CD14-positive monocyte (primary cell): Measurements from ENCODE around the gene PLA2G3. TPM values are rescaled to one million over a fixed set of nuclear protein-coding genes. Genes with fewer than 3 reads are reported as not detected.

Source experiments
- DNase-seq, 3 donors: peaks; one replicate each; pipeline ENCODE4 v3.0.0-alpha.2; 2011 to 2022
- H2AFZ ChIP-seq: 2 replicates; pipeline ENCODE4 v1.6.0; 2012; ENCODE audit warnings: mild to moderate bottlenecking, low read depth, low read length, inconsistent platforms; ENCODE audit not compliant: insufficient read depth, poor library complexity, severe bottlenecking
- H3K27ac ChIP-seq, 2 donors: 1 replicate in 1 of 2; 2 replicates in 1 of 2; pipeline ENCODE4 v1.5.1; 2012 to 2013; ENCODE audit warnings: low read length in 2 of 2, control low read depth in 1 of 2, inconsistent platforms in 1 of 2, low read depth in 1 of 2, mild to moderate bottlenecking in 1 of 2
- H3K27me3 ChIP-seq, 2 donors: one replicate each; pipeline versions ENCODE4 v1.6.0 to v1.6.1; 2011 to 2013; ENCODE audit warnings: low read length in 2 of 2; ENCODE audit not compliant: control insufficient read depth in 2 of 2, insufficient read depth in 2 of 2
- H3K36me3 ChIP-seq, 2 donors: replicated peaks in 1 of 2; 1 replicate in 1 of 2; 2 replicates in 1 of 2; pipeline versions ENCODE4 v1.5.1 to v1.6.1; 2012 to 2013; ENCODE audit warnings: low read length in 2 of 2, control low read depth in 1 of 2, inconsistent platforms in 1 of 2, mild to moderate bottlenecking in 1 of 2; ENCODE audit not compliant: insufficient read depth in 2 of 2, control insufficient read depth in 1 of 2
- H3K4me1 ChIP-seq, 2 donors: 1 replicate in 1 of 2; 2 replicates in 1 of 2; pipeline versions ENCODE4 v1.5.1 to v1.6.1; 2012 to 2013; ENCODE audit warnings: low read length in 2 of 2, control low read depth in 1 of 2, inconsistent platforms in 1 of 2, mild to moderate bottlenecking in 1 of 2, moderate library complexity in 1 of 2; ENCODE audit not compliant: insufficient read depth in 2 of 2, control insufficient read depth in 1 of 2
- H3K4me2 ChIP-seq: replicated peaks from 2 replicates; pipeline ENCODE3; 2012; ENCODE audit warnings: low read length, moderate library complexity, mild to moderate bottlenecking; ENCODE audit not compliant: poor library complexity, severe bottlenecking; ENCODE audit errors: extremely low read depth
- H3K4me3 ChIP-seq, 3 experiments: fragments of 200-600 bp in 1 of 3; sonication (generic) in 1 of 3; replicated peaks in 1 of 3; 1 replicate in 2 of 3; 2 replicates in 1 of 3; pipeline ENCODE4 v1.5.1; 2011 to 2013; ENCODE audit warnings: low read length in 3 of 3, mild to moderate bottlenecking in 3 of 3, control low read depth in 2 of 3, low read depth in 2 of 3, inconsistent platforms in 1 of 3, moderate library complexity in 1 of 3
- H3K79me2 ChIP-seq: 2 replicates; pipeline ENCODE4 v1.6.0; 2012; ENCODE audit warnings: mild to moderate bottlenecking, control low read depth, inconsistent platforms, low read length, moderate library complexity; ENCODE audit not compliant: insufficient read depth
- H3K9ac ChIP-seq: 2 replicates; pipeline ENCODE4 v1.6.0; 2017; ENCODE audit warnings: low read length, mild to moderate bottlenecking; ENCODE audit not compliant: insufficient read depth, poor library complexity, severe bottlenecking
- H3K9me3 ChIP-seq, 2 donors: replicated peaks in 1 of 2; 1 replicate in 1 of 2; 2 replicates in 1 of 2; pipeline versions ENCODE4 v1.5.1 to v1.6.1; 2012 to 2013; ENCODE audit warnings: low read length in 2 of 2, control low read depth in 1 of 2; ENCODE audit not compliant: control insufficient read depth in 1 of 2, insufficient read depth in 1 of 2
- H4K20me1 ChIP-seq: 2 replicates; pipeline ENCODE4 v1.6.0; 2012; ENCODE audit warnings: mild to moderate bottlenecking, low read length, control low read depth, moderate library complexity; ENCODE audit not compliant: insufficient read depth
- H3K27ac Mint-ChIP-seq, 7 donors: one replicate each; pipeline ENCODE4 v1.8.0; 2020; ENCODE audit warnings: mild to moderate bottlenecking in 7 of 7, mixed read lengths in 7 of 7, moderate library complexity in 6 of 7, inconsistent platforms in 2 of 7
- H3K27me3 Mint-ChIP-seq, 3 donors: one replicate each; pipeline ENCODE4 v1.8.0; 2021 to 2022; ENCODE audit warnings: low read depth in 3 of 3, mild to moderate bottlenecking in 3 of 3, mixed read lengths in 3 of 3, moderate library complexity in 3 of 3, inconsistent platforms in 1 of 3
- H3K36me3 Mint-ChIP-seq, 2 donors: one replicate each; pipeline ENCODE4 v1.8.0; 2020; ENCODE audit warnings: mixed read lengths in 2 of 2, inconsistent platforms in 1 of 2, mild to moderate bottlenecking in 1 of 2
- H3K4me1 Mint-ChIP-seq: one replicate; pipeline ENCODE4 v1.8.0; 2020; ENCODE audit warnings: mild to moderate bottlenecking, mixed read lengths
- H3K4me3 Mint-ChIP-seq, 2 donors: one replicate each; pipeline ENCODE4 v1.8.0; 2020; ENCODE audit warnings: mild to moderate bottlenecking in 2 of 2, mixed read lengths in 2 of 2, moderate library complexity in 1 of 2
- H3K9me3 Mint-ChIP-seq, 7 donors: one replicate each; pipeline ENCODE4 v1.8.0; 2020 to 2022; ENCODE audit warnings: mixed read lengths in 7 of 7, mild to moderate bottlenecking in 6 of 7, moderate library complexity in 6 of 7, inconsistent platforms in 2 of 7
- WGBS: methylation state at CpG from one replicate; pipeline ENCODE4 v1.1.5; 2013; ENCODE audit warnings: missing lambda C conversion rate; ENCODE audit not compliant: insufficient coverage; 5-methylcytosine and 5-hydroxymethylcytosine counted together
- intact Hi-C, 2 donors: fragments of 100-400 bp; cut with micrococcal nuclease; formaldehyde crosslinking; loops; one replicate each; pipeline versions ENCODE4 v1.15.0 to v1.15.1; 2023
- polyA plus RNA-seq, 3 donors: library from polyadenylated mRNA; depleted of rRNA in 1 of 3; unstranded in 2 of 3; stranded (reverse) in 1 of 3; fragments of 300-500 nt in 2 of 3; fragments of >200 nt in 1 of 3; fragmentation: Illumina TruSeq in 2 of 3; gene quantifications; 1 replicate in 2 of 3; 2 replicates in 1 of 3; pipeline ENCODE4 v1.2.3, GENCODE V29; 2012 to 2021
- TF ChIP-seq, protein P1 (sequence below): fragments of 200-600 bp; IDR thresholded peaks from one replicate; pipeline ENCODE4 v1.8.0; 2022; ENCODE audit warnings: antibody characterized with exemption, mild to moderate bottlenecking

The PLA2G3 gene
- polyA plus RNA-seq, 3 donors: not detected

DNA sequence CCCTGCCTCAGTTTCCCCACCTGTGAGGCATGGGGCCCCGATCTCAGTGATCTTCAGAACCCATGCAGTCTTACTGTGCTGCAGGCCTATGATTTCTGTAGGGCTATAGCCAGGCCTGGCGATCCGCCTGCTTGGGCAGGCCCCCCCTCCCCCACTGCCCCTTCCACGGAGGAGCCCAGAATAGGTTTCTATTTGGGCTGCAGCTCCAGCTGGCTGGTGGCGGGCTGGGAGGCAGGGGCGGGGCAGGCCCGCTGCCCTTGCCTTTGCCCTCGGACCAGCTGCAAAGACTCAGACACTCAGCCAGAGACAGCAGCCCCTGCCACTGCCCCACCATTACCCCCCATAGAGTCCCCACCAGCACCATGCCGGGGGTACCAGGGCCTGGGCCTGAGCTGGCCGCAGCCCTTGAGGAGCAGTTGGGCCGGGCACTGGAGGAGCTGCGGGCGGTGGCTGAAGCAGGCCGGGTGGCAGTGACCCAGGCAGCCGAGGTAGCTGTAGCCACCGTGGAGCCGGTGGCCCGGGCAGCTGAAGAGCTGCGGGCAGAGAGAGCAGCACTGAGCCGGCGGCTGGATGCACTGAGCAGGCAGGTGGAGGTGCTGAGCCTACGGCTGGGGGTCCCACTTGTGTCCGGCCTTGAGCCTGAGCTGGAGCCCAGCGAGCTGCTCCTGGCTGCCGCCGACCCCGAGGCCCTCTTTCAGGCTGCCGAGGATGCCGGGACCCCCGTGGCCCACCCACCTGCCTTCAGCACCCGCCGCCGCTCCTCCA is 47.0 kb downstream of the PLA2G3 start:
- H3K9me3 Mint-ChIP-seq: no peaks in the 10 kb centered on the region
- H3K36me3 ChIP-seq: peaks cover 31 to 53% of the 10 kb centered on the region in 2 donors
- H2AFZ ChIP-seq: no peak overlapping the region
- H3K27ac Mint-ChIP-seq: no peak overlapping the region
- H3K27me3 Mint-ChIP-seq: peaks cover 0 to 1% (median 0%) of the 10 kb centered on the region in 3 donors
- H3K4me1 ChIP-seq: no peaks in the 10 kb centered on the region
- 92% methylated on average over 27 of the region's 33 CpGs for WGBS
- no peak overlapping the region for H3K9ac ChIP-seq
- intact Hi-C loops: no loop called here
- TF ChIP-seq, protein P1, sequence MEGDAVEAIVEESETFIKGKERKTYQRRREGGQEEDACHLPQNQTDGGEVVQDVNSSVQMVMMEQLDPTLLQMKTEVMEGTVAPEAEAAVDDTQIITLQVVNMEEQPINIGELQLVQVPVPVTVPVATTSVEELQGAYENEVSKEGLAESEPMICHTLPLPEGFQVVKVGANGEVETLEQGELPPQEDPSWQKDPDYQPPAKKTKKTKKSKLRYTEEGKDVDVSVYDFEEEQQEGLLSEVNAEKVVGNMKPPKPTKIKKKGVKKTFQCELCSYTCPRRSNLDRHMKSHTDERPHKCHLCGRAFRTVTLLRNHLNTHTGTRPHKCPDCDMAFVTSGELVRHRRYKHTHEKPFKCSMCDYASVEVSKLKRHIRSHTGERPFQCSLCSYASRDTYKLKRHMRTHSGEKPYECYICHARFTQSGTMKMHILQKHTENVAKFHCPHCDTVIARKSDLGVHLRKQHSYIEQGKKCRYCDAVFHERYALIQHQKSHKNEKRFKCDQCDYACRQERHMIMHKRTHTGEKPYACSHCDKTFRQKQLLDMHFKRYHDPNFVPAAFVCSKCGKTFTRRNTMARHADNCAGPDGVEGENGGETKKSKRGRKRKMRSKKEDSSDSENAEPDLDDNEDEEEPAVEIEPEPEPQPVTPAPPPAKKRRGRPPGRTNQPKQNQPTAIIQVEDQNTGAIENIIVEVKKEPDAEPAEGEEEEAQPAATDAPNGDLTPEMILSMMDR: no peak
- H3K4me3 Mint-ChIP-seq: no peak overlapping the region
- H3K4me2 ChIP-seq: no peak overlapping the region
- H3K27me3 ChIP-seq: no peaks in the 10 kb centered on the region
- DNase-seq: no peak
- no peak overlapping the region for H3K4me3 ChIP-seq
- no peaks in the 10 kb centered on the region for H4K20me1 ChIP-seq
- no peaks in the 10 kb centered on the region for H3K79me2 ChIP-seq
- H3K4me1 Mint-ChIP-seq: no peaks in the 10 kb centered on the region
- H3K36me3 Mint-ChIP-seq: peaks cover 31 to 57% of the 10 kb centered on the region in 2 donors
- H3K27ac ChIP-seq: no peak overlapping the region
- no peaks in the 10 kb centered on the region for H3K9me3 ChIP-seq

DNA sequence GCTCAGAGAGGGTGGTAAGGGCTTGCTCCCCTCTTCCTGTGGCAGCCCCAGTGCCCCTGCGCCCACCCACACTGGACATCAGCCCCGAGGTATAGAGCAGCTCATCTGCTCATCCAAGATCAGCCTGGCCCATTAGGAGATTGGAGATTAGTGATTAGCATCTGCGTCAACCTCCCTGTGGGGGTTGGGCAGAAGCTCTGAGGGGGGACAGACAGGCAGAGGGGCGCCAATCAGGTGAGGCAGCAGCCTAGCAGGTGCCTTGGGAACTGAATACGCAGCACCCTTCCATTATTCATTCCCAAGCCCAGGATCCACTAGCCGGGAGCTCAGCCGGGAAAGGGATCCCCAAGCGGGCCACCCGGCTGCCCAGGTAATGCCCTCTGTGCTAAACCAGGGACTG is 48.1 kb downstream of the PLA2G3 start:
- no peak overlapping the region for H3K27ac Mint-ChIP-seq
- Histone ChIP-seq H3K4me3 (no peak overlapping the region), H3K4me2 (no peak overlapping the region), H2AFZ (no peak overlapping the region), H3K27me3 (no peaks in the 10 kb centered on the region), H3K36me3 (peaks cover 30 to 56% of the 10 kb centered on the region in 2 donors), H3K79me2 (no peaks in the 10 kb centered on the region), H3K9me3 (no peaks in the 10 kb centered on the region), H3K27ac (no peak overlapping the region), H3K4me1 (no peaks in the 10 kb centered on the region), H3K9ac (no peak overlapping the region), H4K20me1 (no peaks in the 10 kb centered on the region)
- WGBS: no CpG with 5 or more reads among the region's 9 CpGs
- no peak overlapping the region for H3K4me3 Mint-ChIP-seq
- no peaks in the 10 kb centered on the region for H3K9me3 Mint-ChIP-seq
- H3K4me1 Mint-ChIP-seq: no peaks in the 10 kb centered on the region
- intact Hi-C loops: no loop called here
- peaks cover 0 to 2% (median 1%) of the 10 kb centered on the region in 3 donors for H3K27me3 Mint-ChIP-seq
- H3K36me3 Mint-ChIP-seq: peaks cover 30 to 57% of the 10 kb centered on the region in 2 donors
- TF ChIP-seq, protein P1: no peak
- DNase-seq: no peak
